Measurements from ENCODE around the gene HIPK4.
"Not testable (repeated sequence)": the region's sequence is repeated elsewhere in the genome, so short reads cannot be mapped to it uniquely, and the experiment has no call there.

The HIPK4 gene, protein sequence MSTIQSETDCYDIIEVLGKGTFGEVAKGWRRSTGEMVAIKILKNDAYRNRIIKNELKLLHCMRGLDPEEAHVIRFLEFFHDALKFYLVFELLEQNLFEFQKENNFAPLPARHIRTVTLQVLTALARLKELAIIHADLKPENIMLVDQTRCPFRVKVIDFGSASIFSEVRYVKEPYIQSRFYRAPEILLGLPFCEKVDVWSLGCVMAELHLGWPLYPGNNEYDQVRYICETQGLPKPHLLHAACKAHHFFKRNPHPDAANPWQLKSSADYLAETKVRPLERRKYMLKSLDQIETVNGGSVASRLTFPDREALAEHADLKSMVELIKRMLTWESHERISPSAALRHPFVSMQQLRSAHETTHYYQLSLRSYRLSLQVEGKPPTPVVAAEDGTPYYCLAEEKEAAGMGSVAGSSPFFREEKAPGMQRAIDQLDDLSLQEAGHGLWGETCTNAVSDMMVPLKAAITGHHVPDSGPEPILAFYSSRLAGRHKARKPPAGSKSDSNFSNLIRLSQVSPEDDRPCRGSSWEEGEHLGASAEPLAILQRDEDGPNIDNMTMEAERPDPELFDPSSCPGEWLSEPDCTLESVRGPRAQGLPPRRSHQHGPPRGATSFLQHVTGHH

DNA sequence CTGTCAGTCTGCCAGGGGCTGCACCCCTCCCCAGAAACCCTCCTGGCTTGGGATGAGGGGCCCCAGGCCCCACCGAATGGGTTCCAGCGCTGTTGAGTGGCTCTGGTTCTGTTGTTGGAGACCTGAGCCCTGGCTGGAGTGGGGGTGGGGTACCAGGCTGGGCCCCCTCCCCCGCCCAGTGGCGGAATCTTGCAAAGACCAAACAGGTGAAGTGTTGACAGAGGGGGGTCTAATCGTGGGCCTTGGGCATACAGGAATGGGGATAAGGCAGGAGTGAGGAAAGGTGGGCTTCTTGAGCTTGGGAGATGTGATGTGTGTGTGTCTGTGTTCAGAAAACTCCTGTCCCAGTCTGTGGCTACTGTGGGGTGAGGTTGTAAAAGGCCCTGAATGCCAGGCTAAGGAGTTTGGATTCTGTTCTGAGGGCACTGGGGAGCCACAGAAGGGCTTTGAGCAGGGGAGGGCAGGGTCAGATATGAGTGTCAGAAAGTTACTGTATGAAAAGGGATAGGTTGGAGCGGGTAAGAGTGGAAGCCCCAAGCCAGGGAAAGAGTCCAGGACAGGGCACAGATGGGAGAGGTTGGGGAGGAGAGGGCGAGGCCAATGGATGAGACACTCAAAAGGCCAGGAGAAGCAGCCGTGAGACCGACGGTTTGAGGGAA, at the start of gene HIPK4:
HIPK4 (minus strand) TSS at position 98 of the 659 bp plus-strand sequence. CDS start 279 bp downstream, outside the sequence.
- no peak for DNase-seq

- DNase-seq = no peak
These were observed 48.3 kb upstream of the HIPK4 start for GRCh38 chr19:40438284-40438683.

GRCh38 chr19:40433391-40434216, 43.6 kb upstream of the HIPK4 start:
- peak; percentile 26 for DNase-seq

- DNase-seq = not testable (repeated sequence)
These were observed 42.8 kb upstream of the HIPK4 start for GRCh38 chr19:40432760-40433159.

GRCh38 chr19:40431698-40432097, 41.7 kb upstream of the HIPK4 start:
- DNase-seq = no peak

DNA sequence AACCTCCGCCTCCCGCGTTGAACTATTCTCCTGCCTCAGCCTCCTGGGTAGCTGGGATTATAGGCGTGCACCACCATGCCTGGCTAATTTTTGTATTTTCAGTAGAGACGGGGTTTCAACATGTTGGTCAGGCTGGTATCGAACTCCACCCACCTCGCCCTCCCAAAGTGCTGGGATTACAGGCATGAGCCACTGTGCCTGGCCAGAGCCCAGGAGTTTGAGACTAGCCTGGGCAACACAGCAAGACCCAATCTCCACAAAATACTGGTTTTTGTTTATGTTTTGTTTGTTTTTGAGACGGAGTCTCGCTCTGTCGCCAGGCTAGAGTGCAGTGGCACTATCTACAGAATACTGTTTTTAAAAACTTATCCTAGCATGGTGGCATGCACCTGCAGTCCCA, 40.3 kb upstream of the HIPK4 start:
- not testable (repeated sequence) for DNase-seq

DNA sequence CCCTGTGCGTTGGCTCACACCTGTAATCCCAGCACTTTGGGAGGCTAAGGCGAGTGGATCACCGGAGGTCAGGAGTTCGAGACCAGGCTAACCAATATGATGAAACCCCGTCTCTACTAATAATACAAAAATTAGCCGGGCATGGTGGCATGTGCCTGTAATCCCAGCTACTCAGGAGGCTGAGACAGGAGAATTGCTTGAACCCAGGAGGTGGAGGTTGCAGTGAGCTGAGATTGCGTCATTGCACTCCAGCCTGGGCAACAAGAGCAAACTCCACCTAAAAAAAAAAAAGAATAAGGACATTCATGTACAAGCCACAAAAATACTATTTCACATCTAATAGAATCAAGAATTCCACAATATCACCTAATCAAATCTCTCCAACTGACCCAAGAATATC, 38.2 kb upstream of the HIPK4 start:
- not testable (repeated sequence) for DNase-seq

GRCh38 chr19:40425450-40426287, 35.7 kb upstream of the HIPK4 start, which contains the start of gene SERTAD1:
SERTAD1 (minus strand) TSS chr19:40425992; CDS start chr19:40423546, 2,446 bp downstream.
- DNase-seq = peak; percentile 100

- DNase-seq = no peak
These were observed 34.9 kb upstream of the HIPK4 start for GRCh38 chr19:40424637-40425449.

DNA sequence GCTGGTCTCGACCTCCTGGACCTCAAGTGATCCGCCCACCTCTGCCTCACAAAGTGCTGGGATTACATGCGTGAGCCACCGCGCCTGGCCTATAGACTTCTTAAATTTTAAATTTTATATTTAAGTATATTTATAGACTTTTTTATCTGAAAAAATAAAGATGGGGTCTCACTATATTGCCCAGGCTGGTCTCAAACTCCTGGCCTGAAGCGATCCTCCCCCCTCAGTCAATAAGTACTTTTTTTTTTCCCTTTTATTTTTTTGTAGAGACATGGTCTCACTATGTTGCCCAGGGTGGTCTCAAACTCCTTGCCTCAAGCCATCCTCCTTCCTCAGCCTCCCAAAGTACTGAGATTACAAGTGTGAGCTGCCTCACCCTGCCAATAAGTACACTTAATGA, 34.0 kb upstream of the HIPK4 start:
- no peak for DNase-seq

DNA sequence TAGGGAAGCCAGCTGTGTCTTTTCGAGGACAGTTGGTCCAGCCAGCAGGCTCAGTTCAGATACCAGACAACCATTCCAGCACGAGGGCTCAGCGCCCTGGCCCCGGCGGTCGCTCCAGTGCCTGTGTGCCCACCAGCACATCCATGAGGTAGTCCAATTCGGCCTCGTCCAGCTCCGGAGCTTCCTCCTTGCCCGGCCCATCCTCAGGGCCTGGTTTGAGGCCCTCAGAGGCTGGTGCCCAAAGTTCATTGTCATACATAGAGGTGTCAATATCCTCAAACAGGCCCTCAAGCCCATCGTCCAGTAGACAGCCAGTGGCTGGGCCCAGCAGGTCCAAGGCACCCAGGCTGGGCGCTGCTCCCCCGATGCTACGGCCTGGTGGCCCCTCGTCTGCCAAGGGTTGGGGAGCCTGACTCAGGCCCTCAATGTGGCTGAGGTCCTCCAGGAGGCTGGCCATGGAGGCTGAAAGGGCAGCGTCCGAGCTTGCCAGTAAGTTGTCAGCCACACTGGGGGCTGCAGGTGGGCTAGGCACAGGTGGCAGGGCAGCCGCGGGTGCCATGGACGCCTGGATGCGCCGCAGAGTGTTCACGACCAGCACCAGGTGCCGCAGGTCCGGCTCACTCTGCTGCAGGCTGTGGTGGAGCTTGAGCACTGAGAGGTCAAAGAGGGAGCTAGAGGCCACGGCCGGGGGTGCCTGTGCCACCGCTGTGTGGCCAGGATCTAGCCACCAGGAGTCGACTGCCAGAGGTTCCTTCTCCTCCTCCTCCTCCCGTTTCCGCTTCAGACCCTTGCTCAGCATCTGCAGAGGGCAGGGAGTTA, 33.0 kb upstream of the HIPK4 start:
- no peak for DNase-seq

- no peak for DNase-seq
These were observed 32.2 kb upstream of the HIPK4 start for GRCh38 chr19:40421993-40422747.

- peak; percentile 61 for DNase-seq
These were observed 31.1 kb upstream of the HIPK4 start for GRCh38 chr19:40420766-40421765.

DNA sequence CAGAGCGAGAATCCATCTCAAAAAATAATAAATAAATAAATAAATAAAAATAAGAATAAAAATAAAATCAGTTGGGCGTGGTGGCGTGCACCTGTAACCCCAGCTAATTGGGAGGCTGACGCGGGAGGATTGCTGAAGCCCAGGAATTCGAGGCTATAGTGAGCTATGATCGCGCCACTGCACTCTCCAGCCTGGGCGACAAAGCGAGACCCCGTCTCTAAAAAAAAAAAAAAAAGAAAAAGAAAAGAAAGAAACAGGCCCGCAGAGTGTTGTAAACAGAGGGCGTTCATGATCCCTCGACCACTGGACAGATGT, 30.4 kb upstream of the HIPK4 start:
- DNase-seq = no peak

DNA sequence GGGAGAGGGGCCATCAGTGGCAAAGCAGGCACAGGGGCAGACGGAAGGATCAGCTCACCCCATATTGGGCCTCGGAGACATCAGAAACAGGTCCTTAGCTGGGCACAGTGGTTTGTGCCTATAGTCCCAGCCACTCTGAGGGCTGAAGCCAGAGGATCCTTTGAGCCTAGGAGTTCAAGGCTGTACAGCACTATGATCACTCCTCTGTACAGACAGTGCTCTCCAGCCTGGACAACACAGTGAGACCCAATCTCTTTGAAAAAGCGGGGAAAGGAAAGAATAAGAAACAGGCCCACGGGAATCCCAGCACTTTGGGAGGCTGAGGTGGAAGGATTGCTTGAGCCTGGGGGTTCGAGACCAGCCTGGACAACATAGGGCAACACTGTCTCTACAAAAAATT, 29.8 kb upstream of the HIPK4 start:
- no peak for DNase-seq

- no peak for DNase-seq
These were observed 29.2 kb upstream of the HIPK4 start for GRCh38 chr19:40419066-40419612.

DNA sequence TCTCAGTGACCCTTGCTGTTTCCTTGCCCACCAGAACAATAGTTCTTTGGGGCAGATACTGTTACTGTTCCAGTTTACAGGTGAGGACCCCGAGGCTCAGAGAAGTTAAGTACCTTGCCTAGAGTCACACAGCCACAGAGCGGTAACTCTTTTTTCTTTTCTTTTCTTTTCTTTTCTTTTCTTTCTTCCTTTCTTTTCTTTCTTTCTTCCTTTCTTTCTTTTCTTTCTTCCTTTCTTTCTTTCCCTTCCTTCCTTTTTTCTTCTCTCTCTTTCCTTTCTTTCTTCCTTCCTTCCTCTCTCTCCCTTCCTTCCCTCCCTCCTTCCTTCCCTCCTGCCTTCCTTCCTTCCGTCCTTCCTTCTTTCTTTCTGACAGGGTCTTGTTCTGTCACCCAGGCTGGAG, 28.1 kb upstream of the HIPK4 start:
- no peak for DNase-seq

DNA sequence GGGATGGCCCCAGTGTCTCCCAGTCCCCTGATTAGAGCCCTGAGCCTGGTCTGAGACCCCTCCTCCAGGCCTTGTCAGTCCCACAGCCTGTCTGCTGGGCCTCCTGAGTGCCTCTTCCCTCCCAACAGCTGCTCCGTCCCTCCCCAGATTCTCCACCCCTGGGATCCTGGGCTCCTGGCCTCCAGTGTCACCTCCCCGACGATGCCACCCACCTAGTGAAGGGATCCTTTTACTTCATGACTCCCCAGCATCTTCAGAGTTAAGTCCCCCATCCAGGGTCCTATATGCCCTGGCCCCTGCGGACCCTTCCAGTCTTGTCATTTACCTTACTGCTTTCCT, 27.6 kb upstream of the HIPK4 start:
- DNase-seq = no peak
